Smooth muscle cell of bladder (primary cell): ENCODE measurements around the gene RIGI. TPM values are rescaled to one million over a fixed set of nuclear protein-coding genes. Genes with fewer than 3 reads are reported as not detected.

Source experiments
- total RNA-seq: library from RNA; depleted of rRNA; stranded (reverse); fragments of >200 nt; gene quantifications from 2 replicates; pipeline ENCODE4 v1.2.3, GENCODE V29; 2014

Gene RIGI
- 5.3 and 5.8 TPM in 2 replicates for total RNA-seq

DNA sequence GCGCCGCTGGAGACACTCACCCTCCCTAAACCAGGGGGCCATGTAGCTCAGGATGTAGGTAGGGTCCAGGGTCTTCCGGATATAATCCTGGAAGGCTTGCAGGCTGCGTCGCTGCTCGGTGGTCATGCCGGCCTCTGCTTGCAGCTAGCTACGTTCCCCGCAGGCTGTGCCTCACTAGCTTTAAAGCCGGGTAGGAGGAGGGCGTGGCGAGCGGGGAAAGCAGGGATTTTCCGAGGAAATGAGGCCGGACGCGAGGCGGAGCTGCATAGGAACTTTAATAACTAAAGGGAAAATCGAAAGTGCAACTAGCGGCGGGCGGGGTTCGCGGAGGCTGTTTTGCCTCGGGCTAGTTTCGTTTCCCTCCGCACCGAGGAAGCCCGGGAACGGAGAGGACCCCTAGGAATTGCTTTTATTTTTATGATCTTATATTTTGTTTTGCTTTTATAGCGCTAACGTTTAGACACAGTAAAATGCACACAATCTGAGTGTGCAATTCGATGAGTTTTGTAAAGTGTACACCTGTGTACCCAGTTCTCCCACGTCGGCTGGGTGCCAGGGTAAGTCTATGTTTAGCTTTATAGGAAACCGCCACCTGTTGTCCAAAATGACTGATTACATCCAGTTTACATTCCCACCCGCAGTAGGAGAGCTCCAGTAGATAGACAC, at the start of gene RIGI:
Gene RIGI (minus strand): TSS at position 156 of the 666 bp plus-strand sequence. CDS start 30 bp downstream, at position 126.

DNA sequence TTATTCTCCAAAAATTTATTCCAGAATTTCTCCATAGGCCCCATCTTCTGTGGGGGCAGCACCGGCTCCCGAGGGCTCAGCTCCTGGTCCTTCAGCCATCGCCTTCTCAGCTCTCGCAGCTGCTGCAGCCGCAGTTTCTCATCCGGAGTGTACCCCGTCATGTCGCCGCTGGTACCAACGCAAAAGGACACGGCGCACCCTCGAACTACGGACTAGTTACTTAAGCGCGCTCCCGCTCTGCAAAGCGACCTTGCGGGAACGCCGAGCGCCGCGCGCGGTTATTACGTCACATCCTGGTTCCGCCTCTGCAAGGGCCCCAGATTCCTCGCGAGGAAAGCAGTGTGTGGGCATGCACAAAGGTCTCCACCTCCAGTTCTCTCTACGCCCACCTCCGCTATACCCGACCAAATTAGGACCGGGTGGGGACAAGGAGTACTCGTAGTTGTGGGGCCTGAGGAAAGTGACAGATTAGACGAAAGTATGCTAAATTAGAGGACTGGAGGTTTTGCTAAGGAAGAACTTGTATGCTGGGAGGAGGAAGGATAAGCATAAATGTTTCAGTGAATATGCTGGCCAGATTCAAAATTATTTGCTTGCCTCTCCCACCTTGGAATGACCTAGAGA, 47.0 kb upstream of the RIGI start, which contains the start of gene NDUFB6:
Gene NDUFB6 (minus strand): TSS at position 260 of the 624 bp plus-strand sequence. CDS start 99 bp downstream, at position 161.

GRCh38 chr9:32552172-32552872, 26.3 kb upstream of the RIGI start, which contains the start of the genes SMIM27 and TOPORS:
Gene SMIM27 (plus strand): TSS chr9:32552327. CDS start chr9:32552435, 108 bp downstream.
Gene TOPORS (minus strand): TSS chr9:32552586. CDS start chr9:32552436, 150 bp downstream.

Other genes starting within 250 kb of the RIGI start
- gene ACO1, start 141.6 kb downstream of the RIGI start, total RNA-seq: 106 and 143 TPM in 2 replicates
- gene SMIM27, start 26.1 kb upstream of the RIGI start, total RNA-seq: 2.7 and 3.4 TPM in 2 replicates
- gene TOPORS, start 26.4 kb upstream of the RIGI start, total RNA-seq: 25.6 and 30.0 TPM in 2 replicates
- 49.2 and 52.5 TPM in 2 replicates for gene NDUFB6, start 47.0 kb upstream of the RIGI start, total RNA-seq
- under 0.01 TPM in 1 of 2 replicates, not detected in the other for gene TAF1L, start 109.5 kb upstream of the RIGI start, total RNA-seq